Measurements from ENCODE around the gene BICD1.

DNA sequence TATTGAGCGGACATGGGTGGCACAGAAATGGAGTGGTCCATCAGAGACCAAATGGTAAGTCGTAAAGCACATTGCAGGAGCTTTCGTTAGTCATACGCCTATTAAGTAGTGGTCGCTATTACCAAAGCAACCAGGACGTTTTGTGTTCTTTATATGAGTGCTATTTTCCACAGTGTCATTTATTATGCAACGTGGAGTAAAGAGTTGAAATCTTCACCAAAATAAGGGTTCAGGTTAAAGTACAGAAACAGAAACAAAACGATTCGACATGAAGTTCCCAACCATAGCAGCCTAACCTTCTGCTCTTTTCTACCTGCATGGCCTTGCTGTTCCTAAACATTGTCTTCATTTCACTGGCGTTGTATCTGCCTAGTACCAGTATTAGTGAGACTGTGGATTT is 272.6 kb downstream of the BICD1 start:
- no peak for TF ChIP-seq POLR2A (IDR thresholded peaks at IDR 0.05; ENCODE audit: low read length)
- no peak for TF ChIP-seq GATA1 (IDR thresholded peaks at IDR 0.05; ENCODE audit: low read depth, low read length)

Measured in erythroblast (primary cell).